Panc1 (cell line): ENCODE results near the gene CCNI. TPM values are rescaled to one million over a fixed set of nuclear protein-coding genes. Genes with fewer than 3 reads are reported as not detected.

Source experiments
- ATAC-seq: fragments of 200-7000 bp; cut with Tn5 transposase; 2 replicates; pipeline ENCODE4 v1.9.1; 2020; ENCODE audit warnings: mild to moderate bottlenecking, moderate library complexity
- BruUV-seq: library from RNA; stranded (reverse); fragments of 400-500 nt; replicated peaks from 2 replicates; lab custom pipeline; 2021; lab: Mats Ljungman, UMichigan
- CTCF ChIA-PET: fragments of 300-600 bp; sonication (Branson Sonifier 250); formaldehyde crosslinking; loops from one replicate; lab custom pipeline; 2022; ENCODE audit warnings: antibody characterized with exemption; lab: Charles Lee
- POLR2A ChIA-PET: fragments of 300-600 bp; sonication (Branson Sonifier 250); formaldehyde crosslinking; loops from one replicate; lab custom pipeline; 2022; ENCODE audit warnings: antibody characterized with exemption; lab: Charles Lee
- DNase-seq: peaks from one replicate; pipeline ENCODE4 v3.0.0-alpha.2; 2010; ENCODE audit warnings: low read depth, low spot score
- H3K27ac ChIP-seq: 2 replicates; pipeline ENCODE4 v1.5.1; 2011; ENCODE audit warnings: mild to moderate bottlenecking, low read length, inconsistent platforms
- H3K27me3 ChIP-seq: fragments of 200-500 bp; sonication (Bioruptor generic); 2 replicates; pipeline ENCODE4 v1.6.0; 2014; ENCODE audit warnings: low read length, inconsistent platforms; ENCODE audit not compliant: control insufficient read depth, insufficient read depth
- H3K36me3 ChIP-seq: fragments of 200-500 bp; sonication (Bioruptor generic); 2 replicates; pipeline ENCODE4 v1.5.1; 2014; ENCODE audit warnings: inconsistent platforms, mild to moderate bottlenecking, low read length, moderate library complexity; ENCODE audit not compliant: control insufficient read depth, insufficient read depth
- H3K4me1 ChIP-seq: 2 replicates; pipeline ENCODE4 v1.5.1; 2011; ENCODE audit warnings: inconsistent platforms, mild to moderate bottlenecking, low read length, moderate library complexity; ENCODE audit not compliant: control insufficient read depth, insufficient read depth
- H3K4me3 ChIP-seq, 2 experiments: 2 replicates each; pipeline ENCODE4 v1.5.1; 2011 to 2012; ENCODE audit warnings: low read depth in 2 of 2, low read length in 2 of 2, mild to moderate bottlenecking in 2 of 2, inconsistent platforms in 1 of 2, moderate library complexity in 1 of 2
- H3K9me3 ChIP-seq: fragments of 200-500 bp; sonication (Bioruptor generic); 2 replicates; pipeline ENCODE4 v1.5.1; 2014; ENCODE audit warnings: low read depth, mild to moderate bottlenecking, inconsistent platforms, low read length, moderate library complexity; ENCODE audit not compliant: control insufficient read depth, insufficient read depth
- POLR2AphosphoS5 ChIP-seq: IDR thresholded peaks from 2 replicates; pipeline ENCODE4 v1.6.1; 2012; ENCODE audit warnings: mild to moderate bottlenecking, low read depth, low read length, moderate library complexity
- SIN3A ChIP-seq: IDR thresholded peaks from 2 replicates; pipeline ENCODE4 v1.6.1; 2012; ENCODE audit warnings: low read depth, mild to moderate bottlenecking, low read length, moderate library complexity, borderline replicate concordance; ENCODE audit not compliant: insufficient read depth
- TCF7L2 ChIP-seq: IDR thresholded peaks from 2 replicates; pipeline ENCODE4 v1.6.1; 2011; ENCODE audit warnings: mild to moderate bottlenecking, low read depth, low read length, inconsistent platforms
- in situ Hi-C: cut with HindIII; loops from 2 replicates; pipeline ENCODE4 v1.10.0; 2016; ENCODE audit warnings: low sequenced_read_pairs, low pct_unique_long_range_greater_than_20kb
- intact Hi-C: fragments of 100-400 bp; cut with micrococcal nuclease; formaldehyde crosslinking; loops from one replicate; pipeline ENCODE4 v1.10.0; 2022; ENCODE audit not compliant: unreplicated experiment
- total RNA-seq: library from RNA; stranded (reverse); gene quantifications from one replicate; pipeline ENCODE4 v1.2.1, GENCODE V29; 2021; ENCODE audit not compliant: unreplicated experiment
- TF ChIP-seq, protein P1 (sequence below): fragments of 450-650 bp; IDR thresholded peaks from 2 replicates; pipeline ENCODE4 v1.5.1; 2017; ENCODE audit warnings: mild to moderate bottlenecking
- TF ChIP-seq, protein P2 (sequence below), 2 experiments: IDR thresholded peaks; 2 replicates each; pipeline ENCODE4 v1.6.1; 2011 to 2012; ENCODE audit warnings: low read depth in 2 of 2, control low read depth in 1 of 2, low read length in 1 of 2, mild to moderate bottlenecking in 1 of 2, moderate library complexity in 1 of 2; ENCODE audit not compliant: insufficient read depth in 1 of 2

CCNI gene
- total RNA-seq, 1 experiment from 2014 or later, result 125 TPM

DNA sequence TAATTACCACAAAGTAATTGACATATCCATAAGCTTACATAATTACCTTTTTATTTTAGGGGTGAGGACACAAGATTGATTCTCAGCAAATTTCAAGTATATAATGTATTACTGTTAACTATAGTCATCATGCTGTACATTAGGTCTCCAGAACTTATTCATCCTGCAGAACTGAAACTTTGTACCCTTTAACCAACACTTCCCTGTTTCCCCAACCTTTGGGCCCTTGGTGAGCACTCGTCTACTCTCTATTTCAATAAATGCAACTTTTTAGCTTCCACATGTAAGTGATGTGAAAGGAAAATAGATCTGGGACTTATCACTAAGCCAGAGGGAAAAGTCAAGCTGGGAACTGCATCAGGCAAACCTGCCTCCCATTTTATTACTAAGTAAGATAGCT lies 47.6 kb upstream of the CCNI start:
- H3K9me3 ChIP-seq, result no peaks in the 10 kb centered on the region
- ChIA-PET POLR2A (no interaction called here), CTCF (no interaction called here)
- intact Hi-C loops, result no loop called here
- ATAC-seq (no peak), DNase-seq (no peak)
- no peaks in the 10 kb centered on the region for H3K27me3 ChIP-seq
- H3K4me3 ChIP-seq, result no peak overlapping the region
- H3K4me1 ChIP-seq, result no peaks in the 10 kb centered on the region
- BruUV-seq, result no TSS peak
- TF ChIP-seq SIN3A, result no peak
- TF ChIP-seq, protein P1, sequence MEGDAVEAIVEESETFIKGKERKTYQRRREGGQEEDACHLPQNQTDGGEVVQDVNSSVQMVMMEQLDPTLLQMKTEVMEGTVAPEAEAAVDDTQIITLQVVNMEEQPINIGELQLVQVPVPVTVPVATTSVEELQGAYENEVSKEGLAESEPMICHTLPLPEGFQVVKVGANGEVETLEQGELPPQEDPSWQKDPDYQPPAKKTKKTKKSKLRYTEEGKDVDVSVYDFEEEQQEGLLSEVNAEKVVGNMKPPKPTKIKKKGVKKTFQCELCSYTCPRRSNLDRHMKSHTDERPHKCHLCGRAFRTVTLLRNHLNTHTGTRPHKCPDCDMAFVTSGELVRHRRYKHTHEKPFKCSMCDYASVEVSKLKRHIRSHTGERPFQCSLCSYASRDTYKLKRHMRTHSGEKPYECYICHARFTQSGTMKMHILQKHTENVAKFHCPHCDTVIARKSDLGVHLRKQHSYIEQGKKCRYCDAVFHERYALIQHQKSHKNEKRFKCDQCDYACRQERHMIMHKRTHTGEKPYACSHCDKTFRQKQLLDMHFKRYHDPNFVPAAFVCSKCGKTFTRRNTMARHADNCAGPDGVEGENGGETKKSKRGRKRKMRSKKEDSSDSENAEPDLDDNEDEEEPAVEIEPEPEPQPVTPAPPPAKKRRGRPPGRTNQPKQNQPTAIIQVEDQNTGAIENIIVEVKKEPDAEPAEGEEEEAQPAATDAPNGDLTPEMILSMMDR, result no peak
- TF ChIP-seq TCF7L2, result no peak
- TF ChIP-seq, protein P2, sequence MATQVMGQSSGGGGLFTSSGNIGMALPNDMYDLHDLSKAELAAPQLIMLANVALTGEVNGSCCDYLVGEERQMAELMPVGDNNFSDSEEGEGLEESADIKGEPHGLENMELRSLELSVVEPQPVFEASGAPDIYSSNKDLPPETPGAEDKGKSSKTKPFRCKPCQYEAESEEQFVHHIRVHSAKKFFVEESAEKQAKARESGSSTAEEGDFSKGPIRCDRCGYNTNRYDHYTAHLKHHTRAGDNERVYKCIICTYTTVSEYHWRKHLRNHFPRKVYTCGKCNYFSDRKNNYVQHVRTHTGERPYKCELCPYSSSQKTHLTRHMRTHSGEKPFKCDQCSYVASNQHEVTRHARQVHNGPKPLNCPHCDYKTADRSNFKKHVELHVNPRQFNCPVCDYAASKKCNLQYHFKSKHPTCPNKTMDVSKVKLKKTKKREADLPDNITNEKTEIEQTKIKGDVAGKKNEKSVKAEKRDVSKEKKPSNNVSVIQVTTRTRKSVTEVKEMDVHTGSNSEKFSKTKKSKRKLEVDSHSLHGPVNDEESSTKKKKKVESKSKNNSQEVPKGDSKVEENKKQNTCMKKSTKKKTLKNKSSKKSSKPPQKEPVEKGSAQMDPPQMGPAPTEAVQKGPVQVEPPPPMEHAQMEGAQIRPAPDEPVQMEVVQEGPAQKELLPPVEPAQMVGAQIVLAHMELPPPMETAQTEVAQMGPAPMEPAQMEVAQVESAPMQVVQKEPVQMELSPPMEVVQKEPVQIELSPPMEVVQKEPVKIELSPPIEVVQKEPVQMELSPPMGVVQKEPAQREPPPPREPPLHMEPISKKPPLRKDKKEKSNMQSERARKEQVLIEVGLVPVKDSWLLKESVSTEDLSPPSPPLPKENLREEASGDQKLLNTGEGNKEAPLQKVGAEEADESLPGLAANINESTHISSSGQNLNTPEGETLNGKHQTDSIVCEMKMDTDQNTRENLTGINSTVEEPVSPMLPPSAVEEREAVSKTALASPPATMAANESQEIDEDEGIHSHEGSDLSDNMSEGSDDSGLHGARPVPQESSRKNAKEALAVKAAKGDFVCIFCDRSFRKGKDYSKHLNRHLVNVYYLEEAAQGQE (IDR thresholded peaks at IDR 0.05; ENCODE audit: insufficient read depth in 1 of 2, low read depth in 2 of 2, low read length in 1 of 2), result no peak
- TF ChIP-seq POLR2AphosphoS5, result no peak
- in situ Hi-C loops, result no loop called here
- H3K36me3 ChIP-seq, result no peaks in the 10 kb centered on the region
- no peak overlapping the region for H3K27ac ChIP-seq

DNA sequence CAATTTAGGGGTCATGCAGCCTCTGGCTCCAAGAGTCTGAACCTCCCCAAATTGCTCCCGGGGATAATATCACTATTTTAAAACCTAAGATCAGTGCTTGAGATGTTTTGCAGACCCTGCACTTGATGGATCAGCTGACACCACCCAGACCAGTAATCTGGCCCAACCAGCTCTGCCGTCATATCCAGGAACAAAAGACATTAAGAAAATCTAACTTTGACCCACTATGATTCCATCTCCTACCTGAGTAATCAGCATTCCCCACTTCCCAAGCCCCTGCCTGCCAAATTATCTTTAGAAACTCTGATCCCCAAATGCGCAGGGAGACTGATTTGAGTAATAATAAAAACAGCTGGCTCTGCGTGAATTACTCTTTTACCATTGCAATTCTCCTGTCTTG lies 46.9 kb upstream of the CCNI start:
- H3K27ac ChIP-seq, result no peak overlapping the region
- no peaks in the 10 kb centered on the region for H3K4me1 ChIP-seq
- TF ChIP-seq POLR2AphosphoS5 (no peak), SIN3A (no peak), TCF7L2 (no peak)
- TF ChIP-seq, protein P2 (IDR thresholded peaks at IDR 0.05; ENCODE audit: insufficient read depth in 1 of 2, low read depth in 2 of 2, low read length in 1 of 2), result no peak
- TF ChIP-seq, protein P1, result no peak
- no peaks in the 10 kb centered on the region for H3K36me3 ChIP-seq
- BruUV-seq, result no TSS peak
- ChIA-PET CTCF (no interaction called here), POLR2A (no interaction called here)
- ATAC-seq (no peak), DNase-seq (no peak)
- no peak overlapping the region for H3K4me3 ChIP-seq
- H3K27me3 ChIP-seq, result no peaks in the 10 kb centered on the region
- intact Hi-C loops, result no loop called here
- no peaks in the 10 kb centered on the region for H3K9me3 ChIP-seq
- in situ Hi-C loops, result no loop called here
